ENCODE data around the gene UBAC2. TPM values are rescaled to one million over a fixed set of nuclear protein-coding genes. Genes with fewer than 3 reads are reported as not detected.

UBAC2 gene
- total RNA-seq, 1 donor from 2014 or later, result 44.3 TPM

DNA sequence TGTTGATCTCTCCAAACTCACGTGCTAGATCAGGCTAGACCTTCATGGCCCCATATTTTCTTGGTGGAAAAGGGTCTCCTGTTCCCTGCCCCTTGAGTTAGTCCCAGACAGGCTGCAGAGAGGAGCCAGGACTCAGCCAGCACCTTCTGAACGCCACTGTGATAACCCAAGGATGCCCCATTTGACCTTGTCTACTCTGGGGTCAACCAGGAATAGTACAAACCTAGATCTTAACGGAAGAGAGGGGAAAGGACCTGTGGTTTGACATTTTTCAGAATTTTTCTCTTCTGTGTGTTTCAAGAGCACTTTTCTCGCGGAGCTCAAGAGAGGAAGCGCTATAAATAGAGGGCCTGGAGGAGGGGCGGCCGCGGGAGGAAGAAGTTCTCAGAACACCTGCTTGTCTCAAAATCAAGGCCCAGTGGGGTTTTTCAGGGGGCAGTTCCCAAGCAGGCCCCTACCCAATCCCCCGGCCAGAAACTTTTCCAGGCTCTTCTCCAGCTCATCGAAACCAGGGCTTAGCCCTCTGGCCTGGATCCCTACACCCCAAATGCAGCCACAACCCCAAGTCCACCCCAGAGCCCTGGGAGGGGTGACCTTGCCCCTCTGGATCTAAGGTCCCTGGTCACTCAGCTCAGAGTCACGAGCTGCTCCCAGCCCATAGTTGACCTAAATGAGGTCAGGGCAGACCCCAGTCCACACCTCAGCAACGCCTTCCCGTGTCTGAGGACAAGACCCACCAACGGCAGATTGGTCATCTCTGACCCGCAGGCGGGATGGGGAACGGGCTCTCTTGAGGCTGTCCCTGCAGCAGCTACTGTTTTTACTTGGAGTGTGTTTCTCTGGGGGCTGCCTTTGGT lies 225.1 kb downstream of the UBAC2 start:
- peak; percentile 39 for DNase-seq
- peaks cover 66% of the 10 kb centered on the region for H3K27me3 ChIP-seq (ENCODE audit: low read depth)
- intact Hi-C loops (cut with micrococcal nuclease), result no loop called here
- H3K9me3 ChIP-seq (replicated peaks), result no peaks in the 10 kb centered on the region
- no peaks in the 10 kb centered on the region for H3K36me3 ChIP-seq
- H3K27ac ChIP-seq (replicated peaks), result no peak overlapping the region
- TF ChIP-seq CTCF (IDR thresholded peaks at IDR 0.05; ENCODE audit: borderline replicate concordance), result no peak
- H3K4me3 ChIP-seq, result no peak overlapping the region
- H3K4me1 ChIP-seq, result peaks cover 6% of the 10 kb centered on the region

DNA sequence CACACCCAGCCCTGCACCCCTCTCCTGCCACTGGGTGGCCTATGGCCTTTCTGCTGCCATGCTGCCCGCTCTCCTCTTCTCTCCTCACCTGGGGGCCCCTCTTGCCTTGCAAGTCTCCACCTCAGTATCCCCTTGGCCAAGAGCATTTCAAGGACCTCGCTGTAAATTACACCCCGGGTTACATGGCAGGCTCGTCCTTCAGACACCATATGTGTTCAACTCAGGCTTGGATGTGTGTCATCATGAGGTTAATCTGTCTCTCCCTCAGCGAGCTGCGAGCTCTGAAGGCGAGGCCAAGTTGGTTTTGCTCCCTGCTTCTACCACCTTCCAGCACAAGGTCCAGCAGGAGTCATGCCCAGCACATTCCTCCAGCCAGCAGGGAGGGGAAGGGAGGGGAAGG lies 225.8 kb downstream of the UBAC2 start:
- Histone ChIP-seq H3K4me1 (peaks cover 6% of the 10 kb centered on the region), H3K9me3 (replicated peaks) (no peaks in the 10 kb centered on the region), H3K27me3 (ENCODE audit: low read depth) (peaks cover 61% of the 10 kb centered on the region), H3K4me3 (no peak overlapping the region), H3K27ac (replicated peaks) (no peak overlapping the region), H3K36me3 (no peaks in the 10 kb centered on the region)
- intact Hi-C loops (cut with micrococcal nuclease), result no loop called here
- DNase-seq, result no peak
- TF ChIP-seq CTCF (IDR thresholded peaks at IDR 0.05; ENCODE audit: borderline replicate concordance), result no peak

DNA sequence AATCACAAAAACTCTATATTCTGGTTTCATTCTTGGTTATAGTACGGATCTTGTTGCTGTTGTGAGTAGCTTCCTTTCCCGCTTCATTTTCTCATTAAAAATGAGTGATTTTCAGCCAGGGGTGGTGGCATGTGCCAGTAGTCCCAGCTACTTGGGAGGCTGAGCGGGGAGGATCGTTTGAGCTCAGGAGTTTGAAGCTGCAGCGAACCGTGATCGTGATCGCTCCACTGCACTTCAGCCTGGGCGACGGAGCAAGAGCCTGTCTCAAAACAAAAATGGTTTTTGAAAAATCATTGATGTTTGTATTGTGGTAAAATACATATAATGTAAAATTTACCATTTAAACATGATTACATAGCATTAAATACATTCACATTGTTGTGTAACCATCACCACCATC lies 229.0 kb downstream of the UBAC2 start:
- TF ChIP-seq CTCF (IDR thresholded peaks at IDR 0.05; ENCODE audit: borderline replicate concordance), result no peak
- peaks cover 18% of the 10 kb centered on the region for H3K4me1 ChIP-seq
- no peak for DNase-seq
- peaks cover 34% of the 10 kb centered on the region for H3K27me3 ChIP-seq (ENCODE audit: low read depth)
- H3K36me3 ChIP-seq, result no peaks in the 10 kb centered on the region
- intact Hi-C loops (cut with micrococcal nuclease), result no loop called here
- H3K27ac ChIP-seq (replicated peaks), result no peak overlapping the region
- no peak overlapping the region for H3K4me3 ChIP-seq
- no peaks in the 10 kb centered on the region for H3K9me3 ChIP-seq (replicated peaks)

DNA sequence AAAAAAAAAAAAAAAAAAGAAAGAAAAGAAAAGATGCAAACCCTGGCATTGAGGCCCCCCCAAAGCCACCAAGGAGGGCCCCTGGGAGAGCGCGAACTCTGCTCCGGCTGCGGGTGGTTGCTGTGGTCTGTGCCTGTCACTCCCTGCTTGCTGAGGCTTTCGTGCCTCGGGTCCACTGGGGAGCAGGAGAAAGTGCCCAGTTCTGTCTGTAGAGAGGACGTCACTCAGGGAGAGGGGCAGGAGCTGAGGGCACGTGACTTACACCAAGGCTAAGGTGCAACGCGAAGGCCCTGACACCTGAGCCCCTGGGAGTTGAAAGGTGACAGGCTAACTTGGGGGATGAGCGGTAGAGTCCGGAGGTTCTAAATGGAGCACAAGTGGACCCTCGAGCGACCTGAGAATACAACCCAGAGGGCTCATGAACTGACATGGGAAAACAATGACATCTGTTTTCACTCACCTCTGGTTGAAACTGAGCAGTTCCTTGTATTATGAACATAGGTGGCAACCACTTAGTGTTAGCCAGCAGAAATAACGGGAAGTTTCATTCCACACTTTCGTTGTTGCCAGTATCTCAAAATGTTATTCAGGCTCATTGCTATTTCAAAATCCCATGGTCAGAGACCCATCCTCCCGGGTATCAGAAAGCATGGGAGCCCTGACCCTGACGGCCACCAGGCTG lies 231.4 kb downstream of the UBAC2 start:
- Histone ChIP-seq H3K27ac (replicated peaks) (peak overlapping the region; percentile 36), H3K27me3 (ENCODE audit: low read depth) (peaks cover 13% of the 10 kb centered on the region), H3K36me3 (no peaks in the 10 kb centered on the region), H3K9me3 (replicated peaks) (no peaks in the 10 kb centered on the region), H3K4me1 (peaks cover 13% of the 10 kb centered on the region), H3K4me3 (peak overlapping the region; percentile 51)
- DNase-seq, result no peak
- no peak for TF ChIP-seq CTCF (IDR thresholded peaks at IDR 0.05; ENCODE audit: borderline replicate concordance)
- intact Hi-C loops (cut with micrococcal nuclease), result no loop called here

DNA sequence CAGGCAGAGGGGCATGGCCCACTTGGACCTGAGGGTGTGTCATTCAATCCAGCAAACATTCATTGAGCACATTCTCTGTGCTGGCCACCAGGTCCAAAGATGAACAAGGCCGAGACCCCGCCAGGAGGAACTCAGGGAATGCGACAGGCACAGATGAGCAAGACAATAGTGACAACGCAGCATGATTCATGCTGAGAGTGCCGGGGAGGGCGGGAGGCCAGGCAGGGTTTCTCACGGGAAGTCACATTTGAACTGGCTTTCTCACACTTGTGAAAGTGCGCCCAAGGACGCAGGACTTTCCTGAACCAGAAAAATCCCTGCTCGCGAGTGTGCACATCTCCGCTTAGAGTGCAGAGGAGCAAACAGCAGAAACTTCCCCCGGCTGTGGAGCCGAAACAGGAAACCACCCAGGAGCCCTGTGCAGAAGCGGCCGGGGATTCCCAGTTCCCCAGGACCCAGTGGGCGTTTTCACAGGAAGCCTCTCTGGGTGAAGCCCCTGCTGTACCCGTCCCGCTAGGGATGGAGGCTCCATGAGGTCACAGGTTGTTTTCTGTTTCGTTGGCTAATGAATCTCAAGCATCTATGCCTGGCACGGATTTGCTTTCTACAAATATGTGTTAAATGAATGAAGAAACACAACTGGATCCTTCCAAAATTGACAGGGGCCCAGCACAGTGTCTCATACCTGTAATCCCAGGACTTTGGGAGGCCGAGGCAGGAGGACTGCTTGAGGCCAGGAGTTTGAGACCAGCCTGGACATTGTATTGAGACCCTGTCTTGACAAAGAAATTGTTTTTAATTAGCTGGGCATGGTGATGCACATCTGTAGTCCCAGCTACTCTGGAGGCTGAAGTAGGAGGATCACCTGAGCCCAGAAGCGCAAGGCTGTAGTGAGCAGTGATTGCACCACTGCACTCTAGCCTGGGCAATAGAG lies 232.2 kb downstream of the UBAC2 start:
- intact Hi-C loops (cut with micrococcal nuclease), result no loop called here
- peak overlapping the region; percentile 51 for H3K4me3 ChIP-seq
- peaks cover 5% of the 10 kb centered on the region for H3K27me3 ChIP-seq (ENCODE audit: low read depth)
- peak; percentile 65 for DNase-seq
- no peaks in the 10 kb centered on the region for H3K36me3 ChIP-seq
- H3K4me1 ChIP-seq, result peaks cover 13% of the 10 kb centered on the region
- H3K9me3 ChIP-seq (replicated peaks), result no peaks in the 10 kb centered on the region
- H3K27ac ChIP-seq (replicated peaks), result peak overlapping the region; percentile 36
- TF ChIP-seq CTCF (IDR thresholded peaks at IDR 0.05; ENCODE audit: borderline replicate concordance), result no peak

Measured in left ventricle myocardium inferior (tissue), 1 donor.